SK-N-SH treated with all-trans-retinoic acid at 6 μM for 48 hours (cell line): Measurements from ENCODE around the gene PABPN1L.
A peak's percentile ranks its signal among the peaks of the same experiment; 100 is the strongest.

Experiments used
- ATAC-seq: fragments of 200-7000 bp; cut with Tn5 transposase; 3 replicates; pipeline ENCODE4 v1.9.1; 2020; ENCODE audit warnings: mild to moderate bottlenecking, moderate library complexity
- ARNTL ChIP-seq: fragments of 450-650 bp; formaldehyde crosslinking; IDR thresholded peaks from 2 replicates; pipeline ENCODE4 v1.5.0; 2020; ENCODE audit warnings: low read depth, mild to moderate bottlenecking, moderate library complexity, borderline replicate concordance
- CREB5 ChIP-seq: fragments of 250-450 bp; sonication (Bioruptor Pico); IDR thresholded peaks from 2 replicates; pipeline ENCODE4 v1.5.1; 2020; ENCODE audit warnings: low read depth, mild to moderate bottlenecking, moderate library complexity
- CSDC2 ChIP-seq: fragments of 250-450 bp; sonication (Bioruptor Pico); IDR thresholded peaks from 2 replicates; pipeline ENCODE4 v1.5.0; 2020; ENCODE audit warnings: mild to moderate bottlenecking, moderate library complexity
- CSRNP3 ChIP-seq: fragments of 250-450 bp; sonication (Bioruptor Pico); IDR thresholded peaks from 2 replicates; pipeline ENCODE4 v1.5.1; 2021; ENCODE audit warnings: mild to moderate bottlenecking, moderate library complexity
- ESRRG ChIP-seq: fragments of 250-450 bp; sonication (Bioruptor Pico); IDR thresholded peaks from 2 replicates; pipeline ENCODE4 v1.6.1; 2021; ENCODE audit warnings: mild to moderate bottlenecking
- GLIS3 ChIP-seq: fragments of 250-450 bp; sonication (Bioruptor Pico); IDR thresholded peaks from 2 replicates; pipeline ENCODE4 v1.5.0; 2020; ENCODE audit warnings: mild to moderate bottlenecking, moderate library complexity
- ISL1 ChIP-seq: fragments of 250-450 bp; sonication (Bioruptor Pico); IDR thresholded peaks from 2 replicates; pipeline ENCODE4 v2.1.2; 2022; ENCODE audit warnings: mild to moderate bottlenecking, moderate library complexity
- OSR1 ChIP-seq: fragments of 250-450 bp; sonication (Bioruptor Pico); IDR thresholded peaks from 2 replicates; pipeline ENCODE4 v1.8.0; 2022; ENCODE audit warnings: moderate library complexity, mild to moderate bottlenecking, inconsistent platforms
- POU6F1 ChIP-seq: fragments of 250-450 bp; sonication (Bioruptor Pico); IDR thresholded peaks from 2 replicates; pipeline ENCODE4 v1.8.0; 2021; ENCODE audit warnings: low read depth, mild to moderate bottlenecking, moderate library complexity, borderline replicate concordance
- PPARA ChIP-seq: fragments of 250-450 bp; sonication (Bioruptor Pico); IDR thresholded peaks from 2 replicates; pipeline ENCODE4 v1.5.0; 2020; ENCODE audit warnings: mild to moderate bottlenecking, borderline replicate concordance
- RARB ChIP-seq: fragments of 250-450 bp; sonication (Bioruptor Pico); IDR thresholded peaks from 2 replicates; pipeline ENCODE4 v1.8.0; 2021; ENCODE audit warnings: mild to moderate bottlenecking, moderate library complexity
- SNAI2 ChIP-seq: fragments of 250-450 bp; sonication (Bioruptor Pico); IDR thresholded peaks from 2 replicates; pipeline ENCODE4 v1.5.0; 2020; ENCODE audit warnings: mild to moderate bottlenecking, moderate library complexity
- TCF4 ChIP-seq: fragments of 250-450 bp; sonication (Bioruptor Pico); IDR thresholded peaks from 2 replicates; pipeline ENCODE4 v1.8.0; 2021; ENCODE audit warnings: mild to moderate bottlenecking, moderate library complexity, borderline replicate concordance
- TOX ChIP-seq: fragments of 250-450 bp; sonication (Bioruptor Pico); IDR thresholded peaks from 2 replicates; pipeline ENCODE4 v1.8.0; 2021; ENCODE audit warnings: mild to moderate bottlenecking, moderate library complexity, borderline replicate concordance
- ZC3H10 ChIP-seq: fragments of 250-450 bp; sonication (Bioruptor Pico); IDR thresholded peaks from 2 replicates; pipeline ENCODE4 v1.5.1; 2021; ENCODE audit warnings: mild to moderate bottlenecking, moderate library complexity
- ZFP3 ChIP-seq: fragments of 250-450 bp; sonication (Bioruptor Pico); IDR thresholded peaks from 2 replicates; pipeline ENCODE4 v1.5.0; 2020; ENCODE audit warnings: mild to moderate bottlenecking, moderate library complexity
- ZFP30 ChIP-seq: fragments of 450-650 bp; formaldehyde crosslinking; IDR thresholded peaks from 2 replicates; pipeline ENCODE4 v1.5.0; 2022; ENCODE audit warnings: mild to moderate bottlenecking, moderate library complexity
- ZNF70 ChIP-seq: fragments of 450-650 bp; formaldehyde crosslinking; IDR thresholded peaks from 2 replicates; pipeline ENCODE4 v1.5.0; 2020; ENCODE audit warnings: mild to moderate bottlenecking, moderate library complexity
- TF ChIP-seq, protein P1 (sequence below): fragments of 250-450 bp; sonication (Bioruptor Pico); IDR thresholded peaks from 2 replicates; pipeline ENCODE4 v1.5.0; 2020; ENCODE audit warnings: mild to moderate bottlenecking, moderate library complexity
- TF ChIP-seq, protein P2 (sequence below): fragments of 250-450 bp; sonication (Bioruptor Pico); IDR thresholded peaks from 2 replicates; pipeline ENCODE4 v1.8.0; 2020; ENCODE audit warnings: mild to moderate bottlenecking, moderate library complexity, borderline replicate concordance

Gene PABPN1L

DNA sequence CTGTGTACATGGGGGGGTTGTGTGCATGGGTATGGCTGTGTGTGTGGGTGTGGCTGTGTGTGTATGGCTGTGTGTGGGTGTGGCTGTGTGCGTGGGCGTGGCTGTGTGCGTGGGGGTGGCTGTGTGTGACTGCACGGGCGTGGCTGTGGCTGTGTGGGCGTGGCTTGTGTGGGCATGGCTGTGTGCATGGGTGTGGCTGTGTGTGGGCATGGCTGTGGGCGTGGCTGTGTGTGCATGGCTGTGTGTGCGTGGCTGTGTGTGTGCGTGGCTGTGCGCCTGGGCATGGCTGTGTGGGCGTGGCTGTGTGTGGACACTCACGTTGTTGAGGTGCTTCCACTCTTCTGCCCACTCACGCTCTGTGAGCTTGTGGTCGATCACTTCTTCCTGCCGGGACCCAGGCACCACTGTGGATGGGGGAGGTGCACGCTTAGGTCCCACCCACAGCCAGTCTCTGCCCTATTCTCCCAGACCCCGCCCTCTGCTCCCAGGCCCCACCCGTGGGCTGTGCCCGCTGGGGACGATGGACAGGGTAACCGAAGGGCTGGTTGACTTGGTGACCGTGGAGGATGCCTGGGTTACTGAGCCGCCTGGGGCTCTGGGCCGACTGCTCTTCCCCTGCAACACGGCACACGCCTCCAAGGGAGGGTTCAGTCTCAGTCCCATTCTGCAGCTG is 16.0 kb upstream of the PABPN1L start (continued):
- TF ChIP-seq, protein P1, sequence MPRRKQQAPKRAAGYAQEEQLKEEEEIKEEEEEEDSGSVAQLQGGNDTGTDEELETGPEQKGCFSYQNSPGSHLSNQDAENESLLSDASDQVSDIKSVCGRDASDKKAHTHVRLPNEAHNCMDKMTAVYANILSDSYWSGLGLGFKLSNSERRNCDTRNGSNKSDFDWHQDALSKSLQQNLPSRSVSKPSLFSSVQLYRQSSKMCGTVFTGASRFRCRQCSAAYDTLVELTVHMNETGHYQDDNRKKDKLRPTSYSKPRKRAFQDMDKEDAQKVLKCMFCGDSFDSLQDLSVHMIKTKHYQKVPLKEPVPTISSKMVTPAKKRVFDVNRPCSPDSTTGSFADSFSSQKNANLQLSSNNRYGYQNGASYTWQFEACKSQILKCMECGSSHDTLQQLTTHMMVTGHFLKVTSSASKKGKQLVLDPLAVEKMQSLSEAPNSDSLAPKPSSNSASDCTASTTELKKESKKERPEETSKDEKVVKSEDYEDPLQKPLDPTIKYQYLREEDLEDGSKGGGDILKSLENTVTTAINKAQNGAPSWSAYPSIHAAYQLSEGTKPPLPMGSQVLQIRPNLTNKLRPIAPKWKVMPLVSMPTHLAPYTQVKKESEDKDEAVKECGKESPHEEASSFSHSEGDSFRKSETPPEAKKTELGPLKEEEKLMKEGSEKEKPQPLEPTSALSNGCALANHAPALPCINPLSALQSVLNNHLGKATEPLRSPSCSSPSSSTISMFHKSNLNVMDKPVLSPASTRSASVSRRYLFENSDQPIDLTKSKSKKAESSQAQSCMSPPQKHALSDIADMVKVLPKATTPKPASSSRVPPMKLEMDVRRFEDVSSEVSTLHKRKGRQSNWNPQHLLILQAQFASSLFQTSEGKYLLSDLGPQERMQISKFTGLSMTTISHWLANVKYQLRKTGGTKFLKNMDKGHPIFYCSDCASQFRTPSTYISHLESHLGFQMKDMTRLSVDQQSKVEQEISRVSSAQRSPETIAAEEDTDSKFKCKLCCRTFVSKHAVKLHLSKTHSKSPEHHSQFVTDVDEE (CRISPR knock-in tag) = no peak
- TF ChIP-seq TCF4 (CRISPR knock-in tag) (no peak), CSRNP3 (CRISPR knock-in tag) (no peak), GLIS3 (CRISPR knock-in tag) (no peak), SNAI2 (no peak), ISL1 (no peak), ZFP3 (CRISPR knock-in tag) (no peak), ARNTL (no peak), ZFP30 (CRISPR knock-in tag) (no peak), ESRRG (CRISPR knock-in tag) (no peak), PPARA (no peak), OSR1 (CRISPR knock-in tag) (no peak)

DNA sequence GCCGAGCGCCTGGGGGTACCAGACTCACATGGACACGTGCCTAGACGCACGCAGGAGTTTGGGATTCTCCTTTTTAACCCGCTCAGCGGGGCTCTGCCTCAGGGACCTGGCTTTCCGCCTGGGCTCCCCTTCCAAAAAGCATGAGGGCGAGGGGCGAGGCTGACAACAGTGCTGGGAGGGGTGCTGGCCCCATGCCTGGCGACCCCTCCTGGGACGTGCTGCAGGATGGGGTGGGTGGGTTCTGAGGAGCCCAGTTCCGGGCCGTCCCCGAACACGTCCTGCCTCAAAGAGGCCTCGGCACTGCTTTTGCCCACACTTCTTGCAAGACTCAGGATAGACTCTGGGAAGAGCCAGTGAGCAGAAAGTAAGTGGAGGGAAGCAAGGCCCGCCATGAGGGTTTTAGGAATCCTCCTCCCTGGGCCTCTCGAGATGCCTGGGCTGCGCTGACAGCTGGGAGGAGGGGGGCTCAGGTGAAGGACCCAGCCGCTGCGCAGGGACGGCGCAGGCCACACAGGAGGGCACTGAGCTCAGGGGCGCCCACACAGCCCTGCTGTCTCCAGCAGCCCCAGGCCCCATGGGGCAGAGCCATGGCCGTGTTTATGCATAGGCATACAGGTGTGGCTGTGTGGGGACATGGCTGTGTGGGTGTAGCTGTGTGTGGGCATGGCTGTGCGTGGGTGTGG is 15.4 kb upstream of the PABPN1L start:
- TF ChIP-seq ZC3H10 (no peak), CSDC2 (CRISPR knock-in tag) (no peak), POU6F1 (CRISPR knock-in tag) (no peak), ZFP30 (CRISPR knock-in tag) (no peak), CSRNP3 (CRISPR knock-in tag) (no peak), ZNF70 (CRISPR knock-in tag) (no peak), ISL1 (no peak)
- TF ChIP-seq, all 23 proteins: peak for 0
- peak; percentile 14 for ATAC-seq

- peak; percentile 38 for ATAC-seq
- TF ChIP-seq RARB (CRISPR knock-in tag) = no peak
- no peak for TF ChIP-seq GLIS3 (CRISPR knock-in tag)
- TF ChIP-seq TOX (CRISPR knock-in tag) = no peak
- TF ChIP-seq ZNF70 (CRISPR knock-in tag) = no peak
- TF ChIP-seq ARNTL = no peak
- TF ChIP-seq, protein P2, sequence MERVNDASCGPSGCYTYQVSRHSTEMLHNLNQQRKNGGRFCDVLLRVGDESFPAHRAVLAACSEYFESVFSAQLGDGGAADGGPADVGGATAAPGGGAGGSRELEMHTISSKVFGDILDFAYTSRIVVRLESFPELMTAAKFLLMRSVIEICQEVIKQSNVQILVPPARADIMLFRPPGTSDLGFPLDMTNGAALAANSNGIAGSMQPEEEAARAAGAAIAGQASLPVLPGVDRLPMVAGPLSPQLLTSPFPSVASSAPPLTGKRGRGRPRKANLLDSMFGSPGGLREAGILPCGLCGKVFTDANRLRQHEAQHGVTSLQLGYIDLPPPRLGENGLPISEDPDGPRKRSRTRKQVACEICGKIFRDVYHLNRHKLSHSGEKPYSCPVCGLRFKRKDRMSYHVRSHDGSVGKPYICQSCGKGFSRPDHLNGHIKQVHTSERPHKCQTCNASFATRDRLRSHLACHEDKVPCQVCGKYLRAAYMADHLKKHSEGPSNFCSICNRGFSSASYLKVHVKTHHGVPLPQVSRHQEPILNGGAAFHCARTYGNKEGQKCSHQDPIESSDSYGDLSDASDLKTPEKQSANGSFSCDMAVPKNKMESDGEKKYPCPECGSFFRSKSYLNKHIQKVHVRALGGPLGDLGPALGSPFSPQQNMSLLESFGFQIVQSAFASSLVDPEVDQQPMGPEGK (CRISPR knock-in tag) = no peak
- no peak for TF ChIP-seq CREB5 (CRISPR knock-in tag)
- no peak for TF ChIP-seq ISL1
- TF ChIP-seq ESRRG (CRISPR knock-in tag) = no peak
- TF ChIP-seq POU6F1 (CRISPR knock-in tag) = no peak
- TF ChIP-seq CSRNP3 (CRISPR knock-in tag) = no peak
These were observed 14.7 kb upstream of the PABPN1L start for GRCh38 chr16:88881007-88881615.
